PFSK-1 (cell line): Measurements from ENCODE around the gene SHCBP1L. TPM values are rescaled to one million over a fixed set of nuclear protein-coding genes. Genes with fewer than 3 reads are reported as not detected.

Source experiments
- FOXP2 ChIP-seq: optimal IDR thresholded peaks from 2 replicates; pipeline ENCODE3; 2011; ENCODE audit warnings: borderline replicate concordance, control low read depth, inconsistent platforms; ENCODE audit not compliant: insufficient read depth; ENCODE audit errors: extremely low read length, extremely low read depth
- POLR2AphosphoS5 ChIP-seq: IDR thresholded peaks from 2 replicates; pipeline ENCODE4 v1.6.1; 2012; ENCODE audit warnings: low read depth, mild to moderate bottlenecking, control low read depth, low read length, moderate library complexity
- SIN3A ChIP-seq: IDR thresholded peaks from 2 replicates; pipeline ENCODE4 v1.6.1; 2012; ENCODE audit warnings: mild to moderate bottlenecking, low read length, moderate library complexity, borderline replicate concordance; ENCODE audit not compliant: insufficient read depth
- TAF1 ChIP-seq: IDR thresholded peaks from 2 replicates; pipeline ENCODE4 v1.6.1; 2012; ENCODE audit warnings: low read length, control low read depth, borderline replicate concordance; ENCODE audit not compliant: insufficient read depth
- polyA plus RNA-seq: library from polyadenylated mRNA; unstranded; fragments of >200 nt; gene quantifications from one replicate; pipeline ENCODE4 v1.2.1, GENCODE V29; 2012; ENCODE audit warnings: low read depth, missing spikeins; ENCODE audit not compliant: insufficient read length
- TF ChIP-seq, protein P1 (sequence below), 2 experiments: IDR thresholded peaks; 2 replicates each; pipeline versions ENCODE4 v1.6.1 to v1.8.0; 2011 to 2012; ENCODE audit warnings: low read depth in 2 of 2, low read length in 2 of 2, control low read depth in 1 of 2, inconsistent platforms in 1 of 2, mild to moderate bottlenecking in 1 of 2, moderate library complexity in 1 of 2; ENCODE audit not compliant: insufficient read depth in 1 of 2

SHCBP1L gene
- polyA plus RNA-seq = not detected

GRCh38 chr1:182952677-182953444 is at the start of gene SHCBP1L:
Gene SHCBP1L, minus strand, starts transcription at chr1:182953166. Its CDS starts 33 bp downstream, at chr1:182953133.
- no peak for TF ChIP-seq SIN3A
- no peak for TF ChIP-seq POLR2AphosphoS5
- no peak for TF ChIP-seq TAF1
- TF ChIP-seq, protein P1, sequence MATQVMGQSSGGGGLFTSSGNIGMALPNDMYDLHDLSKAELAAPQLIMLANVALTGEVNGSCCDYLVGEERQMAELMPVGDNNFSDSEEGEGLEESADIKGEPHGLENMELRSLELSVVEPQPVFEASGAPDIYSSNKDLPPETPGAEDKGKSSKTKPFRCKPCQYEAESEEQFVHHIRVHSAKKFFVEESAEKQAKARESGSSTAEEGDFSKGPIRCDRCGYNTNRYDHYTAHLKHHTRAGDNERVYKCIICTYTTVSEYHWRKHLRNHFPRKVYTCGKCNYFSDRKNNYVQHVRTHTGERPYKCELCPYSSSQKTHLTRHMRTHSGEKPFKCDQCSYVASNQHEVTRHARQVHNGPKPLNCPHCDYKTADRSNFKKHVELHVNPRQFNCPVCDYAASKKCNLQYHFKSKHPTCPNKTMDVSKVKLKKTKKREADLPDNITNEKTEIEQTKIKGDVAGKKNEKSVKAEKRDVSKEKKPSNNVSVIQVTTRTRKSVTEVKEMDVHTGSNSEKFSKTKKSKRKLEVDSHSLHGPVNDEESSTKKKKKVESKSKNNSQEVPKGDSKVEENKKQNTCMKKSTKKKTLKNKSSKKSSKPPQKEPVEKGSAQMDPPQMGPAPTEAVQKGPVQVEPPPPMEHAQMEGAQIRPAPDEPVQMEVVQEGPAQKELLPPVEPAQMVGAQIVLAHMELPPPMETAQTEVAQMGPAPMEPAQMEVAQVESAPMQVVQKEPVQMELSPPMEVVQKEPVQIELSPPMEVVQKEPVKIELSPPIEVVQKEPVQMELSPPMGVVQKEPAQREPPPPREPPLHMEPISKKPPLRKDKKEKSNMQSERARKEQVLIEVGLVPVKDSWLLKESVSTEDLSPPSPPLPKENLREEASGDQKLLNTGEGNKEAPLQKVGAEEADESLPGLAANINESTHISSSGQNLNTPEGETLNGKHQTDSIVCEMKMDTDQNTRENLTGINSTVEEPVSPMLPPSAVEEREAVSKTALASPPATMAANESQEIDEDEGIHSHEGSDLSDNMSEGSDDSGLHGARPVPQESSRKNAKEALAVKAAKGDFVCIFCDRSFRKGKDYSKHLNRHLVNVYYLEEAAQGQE (IDR thresholded peaks at IDR 0.05; ENCODE audit: insufficient read depth in 1 of 2, low read depth in 2 of 2, low read length in 2 of 2) = no peak
- no peak for TF ChIP-seq FOXP2

DNA sequence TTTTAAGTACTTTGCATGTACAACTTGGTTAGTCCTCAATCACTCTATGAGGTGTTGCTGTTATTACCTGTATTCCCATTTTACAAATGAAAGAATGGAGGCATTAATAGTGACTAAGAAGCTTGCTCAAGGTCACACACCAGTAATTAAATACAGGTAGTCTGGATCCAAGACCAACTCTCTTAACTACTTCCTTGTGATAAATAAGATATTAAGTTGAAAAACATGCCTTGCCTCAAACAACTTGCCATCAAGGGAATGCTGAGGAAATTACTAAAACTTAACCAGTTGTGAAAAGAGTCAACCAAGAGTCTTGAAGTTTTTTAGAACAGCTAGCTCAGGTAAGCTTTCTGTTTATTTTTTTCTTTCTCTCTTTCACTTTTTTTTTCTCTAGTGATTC is 49.3 kb upstream of the SHCBP1L start:
- TF ChIP-seq FOXP2 = no peak
- TF ChIP-seq, protein P1 (IDR thresholded peaks at IDR 0.05; ENCODE audit: insufficient read depth in 1 of 2, low read depth in 2 of 2, low read length in 2 of 2) = no peak

DNA sequence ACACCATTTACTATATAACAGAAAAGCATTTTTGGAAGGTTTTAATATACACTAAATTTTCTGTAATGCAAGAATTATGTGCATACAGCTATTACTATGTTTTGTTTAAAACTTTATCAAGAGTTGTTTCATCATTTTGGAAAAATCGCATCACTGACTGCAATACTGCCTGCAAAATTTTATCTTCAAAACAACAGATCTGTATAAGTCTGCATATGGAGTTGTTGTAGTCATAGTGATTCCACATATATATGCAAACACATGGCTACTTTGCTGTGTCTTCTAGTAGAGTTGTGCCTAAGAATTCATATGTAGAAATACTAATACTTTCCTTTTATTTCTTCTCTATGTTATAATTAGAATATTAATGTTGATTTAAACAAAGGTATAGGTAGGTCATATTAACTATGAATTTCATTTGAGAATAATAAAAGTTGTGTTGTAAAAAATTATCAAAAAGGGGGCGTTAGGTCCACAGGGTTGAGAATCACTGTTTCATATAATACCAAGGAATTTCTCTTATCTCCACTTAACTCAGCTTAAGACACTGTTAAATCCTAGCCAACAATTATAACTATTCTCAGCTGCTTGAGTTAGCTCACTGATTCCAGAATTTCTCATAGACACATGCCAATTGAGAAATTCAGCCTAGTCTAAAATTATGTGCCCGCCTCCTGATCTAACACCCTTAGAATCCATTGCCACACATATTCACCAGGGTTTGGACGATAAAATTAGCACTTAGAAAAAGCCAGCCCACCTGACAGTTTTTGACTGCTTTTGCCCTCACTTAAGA is 47.4 kb upstream of the SHCBP1L start:
- TF ChIP-seq FOXP2 (no peak), TAF1 (no peak), POLR2AphosphoS5 (no peak), SIN3A (no peak)
- TF ChIP-seq, protein P1 (IDR thresholded peaks at IDR 0.05; ENCODE audit: insufficient read depth in 1 of 2, low read depth in 2 of 2, low read length in 2 of 2) = no peak

- no peak for TF ChIP-seq FOXP2
- TF ChIP-seq, protein P1 (IDR thresholded peaks at IDR 0.05; ENCODE audit: insufficient read depth in 1 of 2, low read depth in 2 of 2, low read length in 2 of 2) = no peak
- TF ChIP-seq POLR2AphosphoS5 = no peak
- TF ChIP-seq SIN3A = no peak
- no peak for TF ChIP-seq TAF1
These were observed 45.5 kb upstream of the SHCBP1L start for GRCh38 chr1:182998482-182998881.
